GM12878 (cell line): ENCODE measurements around the gene NUP62. TPM values are rescaled to one million over a fixed set of nuclear protein-coding genes. Genes with fewer than 3 reads are reported as not detected.

Experiments
- ATAC-seq: fragments of 200-7000 bp; cut with Tn5 transposase; 3 replicates; pipeline ENCODE4 v1.9.1; 2020; ENCODE audit warnings: mild to moderate bottlenecking, moderate library complexity
- BruUV-seq: library from RNA; stranded (reverse); fragments of 400-500 nt; replicated peaks from 2 replicates; lab custom pipeline; 2021; lab: Mats Ljungman, UMichigan
- CTCF ChIA-PET: fragments of 300-600 bp; sonication (Branson Sonifier 250); formaldehyde crosslinking; extraction: SDS; loops from one replicate; lab custom pipeline; 2021; ENCODE audit warnings: inconsistent platforms; lab: Yijun Ruan, JAX
- POLR2A ChIA-PET: fragments of 350-600 bp; formaldehyde crosslinking; extraction: SDS; loops from one replicate; lab custom pipeline; 2021; ENCODE audit warnings: inconsistent platforms; lab: Charles Lee
- RAD21 ChIA-PET: fragments of 300-600 bp; sonication (Branson Sonifier 250); formaldehyde crosslinking; loops from one replicate; lab custom pipeline; 2023; ENCODE audit warnings: antibody characterized with exemption; ENCODE audit not compliant: unreplicated experiment; lab: Charles Lee
- SMC1A ChIA-PET: fragments of 300-600 bp; sonication (Branson Sonifier 250); formaldehyde crosslinking; loops from one replicate; lab custom pipeline; 2023; ENCODE audit not compliant: unreplicated experiment, uncharacterized antibody; lab: Charles Lee
- DNase-seq: peaks from one replicate; pipeline ENCODE4 v3.0.0-alpha.2; 2011; ENCODE audit warnings: low read depth, low spot score
- FAIRE-seq: peaks from 3 replicates; lab custom pipeline; 2011; peaks lifted over from hg19 to GRCh38; lab: Jason Lieb, UNC
- H2AFZ ChIP-seq: 2 replicates; pipeline ENCODE4 v1.6.0; 2011; ENCODE audit warnings: low read depth, low read length, control low read depth; ENCODE audit not compliant: control insufficient read depth
- H3K27ac ChIP-seq: 2 replicates; pipeline ENCODE4 v1.5.1; 2011; ENCODE audit warnings: control low read depth; ENCODE audit not compliant: control insufficient read depth, insufficient read depth
- H3K27me3 ChIP-seq, 2 experiments: replicated peaks in 1 of 2; 2 replicates each; pipeline versions ENCODE4 v1.6.0 to v1.6.1; 2011; ENCODE audit warnings: low read length in 1 of 2; ENCODE audit not compliant: control insufficient read depth in 2 of 2, insufficient read depth in 2 of 2
- H3K36me3 ChIP-seq, 2 experiments: 2 replicates each; pipeline ENCODE4 v1.5.1; 2011; ENCODE audit warnings: low read length in 1 of 2; ENCODE audit not compliant: control insufficient read depth in 2 of 2, insufficient read depth in 2 of 2
- H3K4me1 ChIP-seq: 2 replicates; pipeline ENCODE4 v1.6.1; 2011; ENCODE audit warnings: mild to moderate bottlenecking, low read length, moderate library complexity, mixed read lengths; ENCODE audit not compliant: control insufficient read depth, insufficient read depth
- H3K4me2 ChIP-seq: 2 replicates; pipeline ENCODE4 v1.6.0; 2011; ENCODE audit warnings: control low read depth; ENCODE audit not compliant: control insufficient read depth, insufficient read depth
- H3K4me3 ChIP-seq: fragments of 200-600 bp; sonication (generic); 2 replicates; pipeline ENCODE4 v1.5.1; 2016
- H3K79me2 ChIP-seq: 2 replicates; pipeline ENCODE4 v1.6.0; 2011; ENCODE audit warnings: low read length; ENCODE audit not compliant: control insufficient read depth, insufficient read depth
- H3K9ac ChIP-seq: 2 replicates; pipeline ENCODE4 v1.8.0; 2011; ENCODE audit warnings: low read length, control low read depth, mixed read lengths; ENCODE audit not compliant: control insufficient read depth, insufficient read depth
- H3K9me3 ChIP-seq: replicated peaks from 3 replicates; pipeline ENCODE4 v1.5.1; 2011; ENCODE audit warnings: mild to moderate bottlenecking, low read length; ENCODE audit not compliant: control insufficient read depth, insufficient read depth
- H4K20me1 ChIP-seq: 2 replicates; pipeline ENCODE4 v1.6.0; 2011; ENCODE audit not compliant: control insufficient read depth, insufficient read depth
- ELK1 ChIP-seq: IDR thresholded peaks from 2 replicates; pipeline ENCODE4 v1.6.1; 2012; ENCODE audit warnings: low read depth, low read length, improper control_type of control experiment
- FOXM1 ChIP-seq: IDR thresholded peaks from 2 replicates; pipeline ENCODE4 v1.6.1; 2012; ENCODE audit warnings: low read depth, mild to moderate bottlenecking, inconsistent platforms, low read length, moderate library complexity
- GABPA ChIP-seq: IDR thresholded peaks from 2 replicates; pipeline ENCODE4 v1.6.1; 2014; ENCODE audit warnings: antibody characterized with exemption, low read depth, mild to moderate bottlenecking, inconsistent platforms
- HDGF ChIP-seq: fragments of 450-650 bp; IDR thresholded peaks from 2 replicates; pipeline ENCODE4 v1.6.1; 2016; ENCODE audit warnings: antibody characterized with exemption
- NR2C2 ChIP-seq: IDR thresholded peaks from 2 replicates; pipeline ENCODE4 v1.6.1; 2011; ENCODE audit warnings: borderline replicate concordance, low read depth; ENCODE audit not compliant: control insufficient read depth, insufficient read length
- RAD51 ChIP-seq: fragments of 450-650 bp; IDR thresholded peaks from 2 replicates; pipeline ENCODE4 v1.6.1; 2016; ENCODE audit warnings: moderate library complexity, mild to moderate bottlenecking, inconsistent platforms
- STAT3 ChIP-seq: IDR thresholded peaks from 2 replicates; pipeline ENCODE4 v1.6.1; 2011; ENCODE audit warnings: low read depth, low read length, improper control_type of control experiment
- WRNIP1 ChIP-seq: IDR thresholded peaks from 2 replicates; pipeline ENCODE4 v1.6.1; 2011; ENCODE audit warnings: low read depth, low read length, improper control_type of control experiment, borderline replicate concordance
- ZBED1 ChIP-seq: IDR thresholded peaks from 2 replicates; pipeline ENCODE4 v1.6.1; 2016; ENCODE audit warnings: borderline replicate concordance
- WGBS: methylation state at CpG from one replicate; pipeline ENCODE4 v1.1.6; 2016; ENCODE audit warnings: low lambda C conversion rate; ENCODE audit not compliant: insufficient replicate concordance, insufficient coverage; ENCODE audit errors: missing lambda C conversion rate; 5-methylcytosine and 5-hydroxymethylcytosine counted together
- in situ Hi-C: fragments of 300-500 bp; cut with MboI; formaldehyde crosslinking; loops from 9 replicates; pipeline ENCODE4 v1.14.3; 2018; ENCODE audit warnings: mixed read lengths
- intact Hi-C: fragments of 100-400 bp; cut with micrococcal nuclease; formaldehyde crosslinking; loops from one replicate; pipeline ENCODE4 v1.14.2; 2022; ENCODE audit not compliant: unreplicated experiment
- polyA plus RNA-seq, 11 experiments: library from polyadenylated mRNA; depleted of rRNA in 4 of 11; unstranded in 6 of 11; stranded (reverse) in 5 of 11; fragments of >200 nt; fragmentation: Nextera tagmentation in 4 of 11; fragmentation: Illumina TruSeq in 1 of 11; extraction: Ambion mirVana in 4 of 11; extraction: Trizol in 1 of 11; gene quantifications; 1 replicate in 1 of 11; 2 replicates in 10 of 11; pipeline versions ENCODE4 v1.2.1 to v1.2.3, GENCODE V29; 2011 to 2016; ENCODE audit warnings: inconsistent platforms in 2 of 11, missing spikeins in 2 of 11, low read depth in 1 of 11
- total RNA-seq, 4 experiments: library from RNA; depleted of rRNA in 3 of 4; stranded (reverse); fragments of >200 nt in 3 of 4; fragmentation: Illumina TruSeq in 1 of 4; extraction: Trizol in 1 of 4; gene quantifications; 2 replicates each; pipeline versions ENCODE4 v1.2.1 to v1.2.3, GENCODE V29; 2013 to 2021
- TF ChIP-seq, protein P1 (sequence below): IDR thresholded peaks from 2 replicates; pipeline ENCODE4 v1.6.1; 2012; ENCODE audit warnings: mild to moderate bottlenecking, low read depth, low read length
- TF ChIP-seq, protein P2 (sequence below): fragments of 450-650 bp; IDR thresholded peaks from 2 replicates; pipeline ENCODE4 v1.6.1; 2017; ENCODE audit warnings: mild to moderate bottlenecking

Gene NUP62
- total and polyA plus RNA-seq, 10 of the 15 experiments (the other 5 are each of a cell fraction or from before 2014, with no cell fraction given): 19.5 to 110 (median 66.9) TPM

DNA sequence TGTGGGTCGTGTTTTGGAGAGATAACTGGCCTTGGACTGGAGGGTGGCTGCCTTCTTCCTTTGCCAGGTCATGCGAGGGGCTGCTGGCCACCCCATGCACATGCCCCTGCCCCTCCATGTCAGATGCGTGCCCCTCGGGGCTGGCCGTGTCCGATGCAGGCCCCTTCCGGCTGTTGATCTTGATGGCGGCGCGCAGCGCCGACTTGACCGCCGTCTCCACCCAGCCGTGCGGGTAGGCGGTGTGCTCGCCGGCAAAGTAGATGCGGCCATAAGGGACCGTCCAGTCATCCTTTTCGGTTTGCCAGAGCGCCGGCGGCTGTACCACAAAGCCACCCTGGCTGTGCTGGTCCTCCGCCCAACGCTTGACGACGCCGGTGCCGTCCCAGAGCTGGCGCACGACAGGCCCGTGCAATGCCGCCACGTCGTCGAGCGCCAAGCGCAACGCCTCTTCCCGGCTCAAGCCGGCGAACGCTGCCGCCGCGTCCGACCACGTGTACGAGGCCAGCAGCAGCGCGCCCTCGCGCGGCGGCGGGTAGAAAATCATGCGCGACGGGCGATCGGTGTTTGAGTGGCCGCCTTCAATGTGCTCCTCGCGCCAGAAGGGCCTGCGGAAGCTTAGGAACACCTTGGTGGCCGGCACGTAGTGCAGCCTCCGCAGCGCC, 39.5 kb downstream of the NUP62 start (continued):
- TF ChIP-seq, protein P1, sequence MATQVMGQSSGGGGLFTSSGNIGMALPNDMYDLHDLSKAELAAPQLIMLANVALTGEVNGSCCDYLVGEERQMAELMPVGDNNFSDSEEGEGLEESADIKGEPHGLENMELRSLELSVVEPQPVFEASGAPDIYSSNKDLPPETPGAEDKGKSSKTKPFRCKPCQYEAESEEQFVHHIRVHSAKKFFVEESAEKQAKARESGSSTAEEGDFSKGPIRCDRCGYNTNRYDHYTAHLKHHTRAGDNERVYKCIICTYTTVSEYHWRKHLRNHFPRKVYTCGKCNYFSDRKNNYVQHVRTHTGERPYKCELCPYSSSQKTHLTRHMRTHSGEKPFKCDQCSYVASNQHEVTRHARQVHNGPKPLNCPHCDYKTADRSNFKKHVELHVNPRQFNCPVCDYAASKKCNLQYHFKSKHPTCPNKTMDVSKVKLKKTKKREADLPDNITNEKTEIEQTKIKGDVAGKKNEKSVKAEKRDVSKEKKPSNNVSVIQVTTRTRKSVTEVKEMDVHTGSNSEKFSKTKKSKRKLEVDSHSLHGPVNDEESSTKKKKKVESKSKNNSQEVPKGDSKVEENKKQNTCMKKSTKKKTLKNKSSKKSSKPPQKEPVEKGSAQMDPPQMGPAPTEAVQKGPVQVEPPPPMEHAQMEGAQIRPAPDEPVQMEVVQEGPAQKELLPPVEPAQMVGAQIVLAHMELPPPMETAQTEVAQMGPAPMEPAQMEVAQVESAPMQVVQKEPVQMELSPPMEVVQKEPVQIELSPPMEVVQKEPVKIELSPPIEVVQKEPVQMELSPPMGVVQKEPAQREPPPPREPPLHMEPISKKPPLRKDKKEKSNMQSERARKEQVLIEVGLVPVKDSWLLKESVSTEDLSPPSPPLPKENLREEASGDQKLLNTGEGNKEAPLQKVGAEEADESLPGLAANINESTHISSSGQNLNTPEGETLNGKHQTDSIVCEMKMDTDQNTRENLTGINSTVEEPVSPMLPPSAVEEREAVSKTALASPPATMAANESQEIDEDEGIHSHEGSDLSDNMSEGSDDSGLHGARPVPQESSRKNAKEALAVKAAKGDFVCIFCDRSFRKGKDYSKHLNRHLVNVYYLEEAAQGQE: no peak
- TF ChIP-seq STAT3 (no peak), NR2C2 (no peak), WRNIP1 (no peak), RAD51 (no peak), FOXM1 (no peak)

GRCh38 chr19:49889038-49889686, 40.1 kb downstream of the NUP62 start:
- 93% methylated on average over 23 of the region's 23 CpGs for WGBS
- Histone ChIP-seq H3K36me3 (peaks cover 0 to 9% of the 10 kb centered on the region in 2 experiments; a peak in 3 of 4 replicates), H3K27ac (no peak overlapping the region; the same call in 1 of the 2 replicates), H4K20me1 (no peaks in the 10 kb centered on the region), H3K79me2 (peaks cover 22% of the 10 kb centered on the region), H3K9me3 (no peaks in the 10 kb centered on the region; the same call in 2 of the 3 replicates), H3K4me2 (peak overlapping the region; percentile 48), H3K27me3 (no peaks in the 10 kb centered on the region), H3K4me1 (peaks cover 22% of the 10 kb centered on the region), H2AFZ (no peak overlapping the region), H3K9ac (no peak overlapping the region), H3K4me3 (peak overlapping the region; percentile 49; the same call in 1 of the 2 replicates)
- intact Hi-C loops (no loop called here), in situ Hi-C loops (loop anchor here (25.0 kb wide), 1 partner anchor 1252 kb away; the partner anchor contains the start of genes CA11 and DBP)
- ChIA-PET CTCF (no interaction called here), RAD21 (interaction anchor here (0.6 to 2.4 kb wide), 8 partner anchors 9 to 385 kb away, joined by 3 to 9 read pairs (median 3); partner anchors contain the start of genes ATF5, NUP62 and PTOV1), SMC1A (interaction anchor here (1.3 to 3.1 kb wide), 3 partner anchors 20 to 39 kb away, joined by 5 to 15 read pairs (median 6); partner anchors contain the start of genes ATF5 and NUP62), POLR2A (interaction anchor here (0.9 to 3.6 kb wide), 8 partner anchors 9 to 123 kb away, joined by 3 to 33 read pairs (median 10); partner anchors contain the start of genes AKT1S1, AP2A1, ATF5 and NUP62)
- ATAC-seq: no peak
- no TSS peak for BruUV-seq
- no peak for FAIRE-seq
- TF ChIP-seq GABPA: no peak
- TF ChIP-seq, protein P2, sequence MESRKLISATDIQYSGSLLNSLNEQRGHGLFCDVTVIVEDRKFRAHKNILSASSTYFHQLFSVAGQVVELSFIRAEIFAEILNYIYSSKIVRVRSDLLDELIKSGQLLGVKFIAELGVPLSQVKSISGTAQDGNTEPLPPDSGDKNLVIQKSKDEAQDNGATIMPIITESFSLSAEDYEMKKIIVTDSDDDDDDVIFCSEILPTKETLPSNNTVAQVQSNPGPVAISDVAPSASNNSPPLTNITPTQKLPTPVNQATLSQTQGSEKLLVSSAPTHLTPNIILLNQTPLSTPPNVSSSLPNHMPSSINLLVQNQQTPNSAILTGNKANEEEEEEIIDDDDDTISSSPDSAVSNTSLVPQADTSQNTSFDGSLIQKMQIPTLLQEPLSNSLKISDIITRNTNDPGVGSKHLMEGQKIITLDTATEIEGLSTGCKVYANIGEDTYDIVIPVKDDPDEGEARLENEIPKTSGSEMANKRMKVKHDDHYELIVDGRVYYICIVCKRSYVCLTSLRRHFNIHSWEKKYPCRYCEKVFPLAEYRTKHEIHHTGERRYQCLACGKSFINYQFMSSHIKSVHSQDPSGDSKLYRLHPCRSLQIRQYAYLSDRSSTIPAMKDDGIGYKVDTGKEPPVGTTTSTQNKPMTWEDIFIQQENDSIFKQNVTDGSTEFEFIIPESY: no peak
- no peak for TF ChIP-seq ZBED1
- TF ChIP-seq HDGF: 0 out of 2 replicates have a peak, but pooled peaks have one; percentile 11
- no peak for TF ChIP-seq ELK1
- no peak for DNase-seq
